Urinary bladder (tissue), 4 donors: ENCODE results near the gene STUM. TPM values are rescaled to one million over a fixed set of nuclear protein-coding genes. Genes with fewer than 3 reads are reported as not detected.

Experiments
- DNase-seq: peaks from one replicate; pipeline ENCODE4 v3.0.0-alpha.2; 2015; ENCODE audit errors: extremely low spot score
- H3K27ac ChIP-seq: one replicate; pipeline ENCODE4 v1.5.1; 2013; ENCODE audit warnings: low read depth, mild to moderate bottlenecking, moderate library complexity
- H3K36me3 ChIP-seq: one replicate; pipeline ENCODE4 v1.6.1; 2013; ENCODE audit warnings: mild to moderate bottlenecking, moderate library complexity; ENCODE audit not compliant: insufficient read depth
- H3K4me1 ChIP-seq: one replicate; pipeline ENCODE4 v1.6.1; 2013; ENCODE audit warnings: mild to moderate bottlenecking, moderate library complexity; ENCODE audit not compliant: insufficient read depth
- H3K4me3 ChIP-seq: one replicate; pipeline ENCODE4 v1.5.1; 2013; ENCODE audit warnings: low read depth, low read length
- WGBS: extraction: QIAGEN DNeasy Blood & Tissue Kit; methylation state at CpG from one replicate; pipeline ENCODE4 v1.1.7; 2013; 5-methylcytosine and 5-hydroxymethylcytosine counted together
- polyA plus RNA-seq: library from polyadenylated mRNA; stranded (reverse); fragments of 200-250 nt; gene quantifications from one replicate; pipeline ENCODE4 v1.2.3, GENCODE V29; 2013
- total RNA-seq: library from RNA; depleted of rRNA; stranded (reverse); fragments of >200 nt; gene quantifications from one replicate; pipeline ENCODE4 v1.2.3, GENCODE V29; 2014
- donor health status: healthy with polysubstance abuse.
- donor health status: healthy.

STUM gene
- total and polyA plus RNA-seq, 2 donors = 2.5 to 18.8 TPM

DNA sequence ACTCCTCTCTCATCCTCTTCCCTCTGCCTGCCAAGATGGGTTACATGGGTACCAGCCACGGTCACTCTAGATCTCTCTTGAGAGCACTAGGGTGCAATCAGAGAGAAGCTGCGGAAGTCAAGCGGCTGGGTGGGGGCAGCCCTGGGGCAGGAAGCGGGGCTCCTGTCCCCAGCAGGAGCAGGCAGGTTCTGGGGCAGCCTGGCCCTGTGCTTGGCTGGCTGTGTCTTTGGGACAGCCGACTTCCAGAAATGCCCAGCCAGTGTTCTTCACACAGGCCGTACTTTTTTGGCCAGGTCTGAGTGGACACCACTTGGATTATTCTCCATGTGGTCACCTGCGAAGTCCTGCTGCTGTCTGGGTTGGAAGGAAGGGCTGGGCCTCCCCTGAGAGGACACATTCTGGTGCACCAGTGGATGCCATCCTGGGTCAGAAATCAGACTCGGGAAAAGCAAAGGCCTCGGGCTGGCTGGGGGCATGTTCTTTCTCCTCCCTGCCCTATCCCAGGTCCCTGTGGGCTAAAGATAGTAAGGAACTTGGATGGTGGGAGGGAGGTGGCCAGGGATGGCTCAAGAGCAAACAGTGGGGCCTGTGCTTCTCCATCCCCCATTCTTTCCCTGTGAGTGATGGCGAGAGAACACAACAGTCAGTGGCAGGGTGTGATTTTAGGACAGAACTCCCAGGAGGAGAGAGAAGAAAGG lies 96.9 kb downstream of the STUM start:
- no peak overlapping the region for H3K4me3 ChIP-seq
- DNase-seq = no peak
- no peaks in the 10 kb centered on the region for H3K4me1 ChIP-seq
- H3K27ac ChIP-seq = no peak overlapping the region
- no peaks in the 10 kb centered on the region for H3K36me3 ChIP-seq
- 73% methylated on average over 10 of the region's 10 CpGs for WGBS

DNA sequence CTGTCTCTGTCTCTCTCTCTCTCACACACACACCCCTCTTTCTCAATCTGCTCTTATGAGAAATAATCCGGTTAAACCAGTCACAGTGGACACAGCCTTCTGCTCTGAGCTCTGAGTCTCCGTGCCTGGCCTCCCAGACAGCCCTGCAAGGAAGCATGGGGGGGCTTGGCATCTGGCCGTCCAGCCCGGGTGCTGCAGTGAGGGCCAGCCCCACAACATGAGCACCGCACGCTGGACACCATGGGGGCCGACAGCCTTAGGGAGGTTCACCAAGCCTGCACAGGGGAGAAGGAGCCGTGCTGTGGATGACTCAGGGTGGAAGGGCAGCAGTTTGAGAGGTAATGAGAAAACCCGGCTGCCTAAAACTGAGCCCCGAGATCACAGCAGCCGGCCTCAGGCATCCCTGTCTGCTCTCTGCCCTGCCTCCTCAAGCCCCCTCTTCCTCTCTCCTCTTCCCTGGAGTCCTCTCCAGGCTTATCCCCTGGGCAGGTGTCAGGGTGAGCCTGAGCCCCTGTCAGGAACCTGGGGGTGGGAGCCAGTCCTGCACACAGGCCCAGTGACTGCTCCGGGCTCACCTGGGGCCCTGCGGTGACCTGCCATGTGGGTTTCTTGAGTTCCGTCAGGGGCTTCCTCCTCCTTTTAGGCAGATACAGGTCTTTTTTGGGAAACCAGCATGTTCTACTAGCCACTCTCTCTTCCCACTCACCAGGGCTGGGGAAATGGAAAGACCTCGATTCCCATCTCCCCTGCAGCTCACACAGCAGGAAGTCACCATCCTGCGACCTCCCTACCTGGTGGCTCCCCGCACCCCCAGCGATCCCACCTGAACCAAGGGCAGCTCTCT lies 97.7 kb downstream of the STUM start:
- H3K4me3 ChIP-seq = no peak overlapping the region
- H3K36me3 ChIP-seq = no peaks in the 10 kb centered on the region
- no peak overlapping the region for H3K27ac ChIP-seq
- H3K4me1 ChIP-seq = no peaks in the 10 kb centered on the region
- WGBS = 73% methylated on average over 18 of the region's 18 CpGs
- DNase-seq = no peak

- Histone ChIP-seq H3K36me3 (no peaks in the 10 kb centered on the region), H3K4me3 (no peak overlapping the region), H3K4me1 (no peaks in the 10 kb centered on the region), H3K27ac (no peak overlapping the region)
- 95% methylated on average over 16 of the region's 16 CpGs for WGBS
- DNase-seq = no peak
Observed at GRCh38 chr1:226646870-226647449, 98.4 kb downstream of the STUM start.

DNA sequence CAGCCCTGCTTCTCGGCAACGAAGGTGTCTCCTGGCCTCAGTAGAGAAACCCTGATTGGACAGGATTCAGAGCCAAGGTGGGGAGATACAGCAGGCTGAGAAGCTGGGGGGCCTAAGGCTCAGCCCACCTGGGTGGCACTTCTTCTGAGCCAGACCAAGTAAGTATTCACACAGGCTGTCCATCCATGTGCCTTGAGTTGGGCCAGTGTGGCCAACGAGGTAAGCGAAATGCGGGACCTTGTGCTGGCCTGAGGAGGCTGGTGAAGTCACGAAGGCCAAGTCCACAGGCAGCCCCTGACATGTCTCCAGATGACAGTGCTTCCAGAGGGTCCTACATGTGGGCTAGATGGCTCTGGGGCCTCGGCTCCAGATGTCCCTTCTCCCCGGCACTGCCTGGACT lies 99.2 kb downstream of the STUM start:
- Histone ChIP-seq H3K27ac (no peak overlapping the region), H3K4me3 (no peak overlapping the region), H3K4me1 (no peaks in the 10 kb centered on the region), H3K36me3 (no peaks in the 10 kb centered on the region)
- DNase-seq = no peak
- 95% methylated on average over 8 of the region's 8 CpGs for WGBS

DNA sequence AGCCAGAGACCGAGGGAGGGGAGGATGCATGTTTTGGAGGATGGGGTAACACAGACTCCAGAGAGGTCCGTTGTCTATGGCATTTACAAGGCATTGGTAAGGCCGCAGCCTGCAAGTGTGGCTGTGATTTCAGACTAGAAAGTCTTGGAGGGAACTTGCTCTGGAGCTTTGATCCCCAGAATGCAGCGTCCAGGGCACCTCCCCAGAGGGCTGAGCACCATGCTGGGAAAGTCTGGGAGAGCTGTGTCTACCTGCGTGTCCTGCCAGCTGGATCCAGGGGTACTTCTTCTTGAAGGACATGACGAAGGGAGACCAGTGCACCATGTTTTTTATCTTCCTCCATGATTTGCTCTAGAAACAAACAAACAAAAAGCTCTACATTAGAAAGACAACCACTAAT lies 99.9 kb downstream of the STUM start:
- H3K36me3 ChIP-seq = no peaks in the 10 kb centered on the region
- no peak overlapping the region for H3K27ac ChIP-seq
- DNase-seq = no peak
- H3K4me3 ChIP-seq = no peak overlapping the region
- WGBS = 88% methylated on average over 6 of the region's 6 CpGs
- H3K4me1 ChIP-seq = no peaks in the 10 kb centered on the region

DNA sequence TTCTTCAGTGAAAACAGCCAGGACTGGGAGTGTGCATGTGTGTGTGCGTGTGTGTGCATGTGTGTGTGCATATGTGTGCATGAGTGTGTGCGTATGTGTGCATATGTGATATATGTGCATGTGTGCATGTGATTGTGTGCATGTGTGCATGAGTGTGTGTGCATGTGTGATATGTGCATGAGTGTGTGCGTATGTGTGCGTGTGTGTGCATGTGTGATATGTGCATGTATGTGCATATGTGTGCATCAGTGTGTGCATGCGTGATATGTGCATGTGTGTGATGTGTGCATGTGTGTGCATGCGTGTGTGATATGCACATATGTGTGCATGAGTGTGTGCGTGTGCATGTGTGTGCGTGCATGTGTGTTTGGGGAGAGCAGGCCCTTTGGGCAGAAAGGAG lies 100.7 kb downstream of the STUM start:
- DNase-seq = no peak
- no peaks in the 10 kb centered on the region for H3K4me1 ChIP-seq
- H3K27ac ChIP-seq = no peak overlapping the region
- WGBS = 94% methylated on average over 8 of the region's 8 CpGs
- H3K4me3 ChIP-seq = no peak overlapping the region
- H3K36me3 ChIP-seq = no peaks in the 10 kb centered on the region

- Histone ChIP-seq H3K4me1 (no peaks in the 10 kb centered on the region), H3K4me3 (no peak overlapping the region), H3K27ac (no peak overlapping the region), H3K36me3 (no peaks in the 10 kb centered on the region)
- no peak for DNase-seq
- 58% methylated on average over 7 of the region's 7 CpGs for WGBS
Observed at GRCh38 chr1:226649780-226650179, 101.2 kb downstream of the STUM start.

DNA sequence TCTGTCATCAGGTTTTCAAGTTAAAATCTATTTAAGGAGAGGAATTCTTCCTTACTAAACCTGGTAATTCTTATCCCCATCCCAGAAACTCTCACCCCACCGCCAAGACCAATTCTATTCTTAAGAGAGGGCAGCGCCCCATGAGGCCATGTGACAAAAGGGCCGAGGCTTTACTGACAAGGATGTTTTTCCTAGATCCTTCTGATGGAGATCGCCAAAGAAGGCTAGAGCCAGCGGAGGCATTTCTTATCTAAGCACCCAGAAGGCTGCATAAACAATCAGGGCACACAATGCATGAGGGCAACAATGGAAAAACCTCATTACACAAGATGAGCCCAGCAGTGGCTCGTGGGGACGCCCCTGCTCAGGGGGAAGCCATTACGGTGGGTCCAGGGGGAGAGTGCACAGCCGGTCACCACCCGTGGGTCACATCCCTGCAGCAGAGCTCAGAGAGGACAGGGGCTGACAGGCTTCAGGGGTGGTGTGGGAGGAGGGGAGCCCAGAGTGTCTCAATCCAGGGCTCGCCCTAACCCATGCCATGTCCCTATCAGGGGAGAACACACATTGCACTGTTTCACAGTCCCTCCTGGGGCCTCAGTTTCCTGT lies 101.8 kb downstream of the STUM start:
- Histone ChIP-seq H3K27ac (no peak overlapping the region), H3K4me1 (no peaks in the 10 kb centered on the region), H3K4me3 (no peak overlapping the region), H3K36me3 (no peaks in the 10 kb centered on the region)
- WGBS = 55% methylated on average over 11 of the region's 11 CpGs
- DNase-seq = no peak

DNA sequence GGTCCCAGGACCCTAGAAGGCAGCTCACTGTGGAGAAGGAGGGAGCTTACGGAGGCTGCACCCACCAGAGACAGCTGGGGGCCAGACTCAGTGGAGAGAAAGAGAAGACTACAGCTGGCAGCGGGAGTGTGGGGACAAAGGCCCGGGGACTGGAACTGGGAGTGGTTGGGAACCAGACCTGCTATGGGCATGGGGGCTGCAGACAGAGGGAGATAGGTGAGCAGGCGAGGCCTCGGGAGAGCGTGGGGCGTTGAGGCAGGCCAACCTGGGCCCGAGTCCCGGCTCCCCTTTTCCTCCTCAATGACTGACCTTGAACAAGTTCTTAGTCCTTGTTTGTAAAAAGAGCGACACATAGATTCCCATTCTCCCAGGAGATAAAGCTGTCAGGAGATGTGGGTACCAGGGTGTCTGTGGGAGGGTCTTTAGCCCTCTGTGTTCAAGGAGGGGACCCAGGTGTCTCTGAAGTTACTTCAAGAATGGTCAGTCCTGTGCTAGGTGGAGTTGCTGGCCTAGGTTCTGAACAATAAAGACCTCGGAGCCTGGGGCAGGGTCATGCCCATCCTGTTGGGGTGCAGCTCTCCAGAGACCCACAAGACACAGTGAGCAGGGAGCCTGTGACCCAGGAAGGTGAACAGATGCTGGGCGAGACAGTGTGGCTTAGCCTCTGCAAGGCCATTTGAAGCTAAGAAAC lies 102.6 kb downstream of the STUM start:
- H3K4me1 ChIP-seq = no peaks in the 10 kb centered on the region
- H3K27ac ChIP-seq = no peak overlapping the region
- no peak for DNase-seq
- H3K4me3 ChIP-seq = no peak overlapping the region
- WGBS = 93% methylated on average over 12 of the region's 12 CpGs
- H3K36me3 ChIP-seq = no peaks in the 10 kb centered on the region

DNA sequence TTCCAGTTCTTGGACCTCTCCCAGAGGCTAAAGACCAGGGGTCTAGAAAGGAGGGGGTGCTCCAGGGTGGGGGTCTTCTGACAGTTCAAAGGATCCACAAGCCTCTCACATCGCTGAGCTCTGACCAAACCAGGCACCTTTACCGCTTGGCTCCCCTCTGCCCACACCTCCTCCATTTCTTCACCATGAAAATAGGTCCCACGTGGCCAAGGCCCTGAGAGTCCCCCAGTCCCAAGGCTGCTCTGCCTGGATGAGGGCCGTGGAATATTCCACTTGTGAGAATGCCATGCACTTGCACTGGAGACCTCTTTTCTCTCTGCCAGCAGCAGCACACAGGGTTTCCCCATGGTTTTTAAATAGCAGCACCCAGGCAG lies 103.2 kb downstream of the STUM start:
- H3K27ac ChIP-seq = no peak overlapping the region
- no peaks in the 10 kb centered on the region for H3K36me3 ChIP-seq
- H3K4me1 ChIP-seq = no peaks in the 10 kb centered on the region
- WGBS = 73% methylated on average over 4 of the region's 4 CpGs
- no peak for DNase-seq
- no peak overlapping the region for H3K4me3 ChIP-seq

DNA sequence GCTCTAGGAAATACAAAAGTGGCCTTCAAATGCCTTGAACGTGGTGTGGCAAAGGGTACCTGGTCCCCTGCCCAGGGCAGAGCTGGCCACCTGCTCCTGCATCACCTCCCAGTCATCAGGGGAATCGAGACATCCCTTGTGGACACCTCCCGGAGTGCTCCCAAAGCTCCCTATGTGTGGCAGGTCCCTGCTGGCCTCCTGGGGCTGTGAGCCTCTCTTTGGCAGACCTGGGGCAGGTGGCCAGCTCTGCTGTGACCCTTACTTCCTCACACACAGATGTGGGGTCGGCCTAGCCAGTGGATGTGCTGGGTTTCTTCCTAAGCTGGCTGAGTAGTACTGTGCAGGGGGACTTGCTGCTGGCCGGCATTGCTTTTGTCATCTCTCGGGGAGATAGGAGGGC lies 104.0 kb downstream of the STUM start:
- 91% methylated on average over 6 of the region's 6 CpGs for WGBS
- Histone ChIP-seq H3K27ac (no peak overlapping the region), H3K4me1 (no peaks in the 10 kb centered on the region), H3K36me3 (no peaks in the 10 kb centered on the region), H3K4me3 (no peak overlapping the region)
- no peak for DNase-seq

- no peaks in the 10 kb centered on the region for H3K36me3 ChIP-seq
- H3K27ac ChIP-seq = no peak overlapping the region
- H3K4me1 ChIP-seq = no peaks in the 10 kb centered on the region
- 83% methylated on average over 11 of the region's 11 CpGs for WGBS
- no peak overlapping the region for H3K4me3 ChIP-seq
- no peak for DNase-seq
Observed at GRCh38 chr1:226653311-226653921, 104.9 kb downstream of the STUM start.

DNA sequence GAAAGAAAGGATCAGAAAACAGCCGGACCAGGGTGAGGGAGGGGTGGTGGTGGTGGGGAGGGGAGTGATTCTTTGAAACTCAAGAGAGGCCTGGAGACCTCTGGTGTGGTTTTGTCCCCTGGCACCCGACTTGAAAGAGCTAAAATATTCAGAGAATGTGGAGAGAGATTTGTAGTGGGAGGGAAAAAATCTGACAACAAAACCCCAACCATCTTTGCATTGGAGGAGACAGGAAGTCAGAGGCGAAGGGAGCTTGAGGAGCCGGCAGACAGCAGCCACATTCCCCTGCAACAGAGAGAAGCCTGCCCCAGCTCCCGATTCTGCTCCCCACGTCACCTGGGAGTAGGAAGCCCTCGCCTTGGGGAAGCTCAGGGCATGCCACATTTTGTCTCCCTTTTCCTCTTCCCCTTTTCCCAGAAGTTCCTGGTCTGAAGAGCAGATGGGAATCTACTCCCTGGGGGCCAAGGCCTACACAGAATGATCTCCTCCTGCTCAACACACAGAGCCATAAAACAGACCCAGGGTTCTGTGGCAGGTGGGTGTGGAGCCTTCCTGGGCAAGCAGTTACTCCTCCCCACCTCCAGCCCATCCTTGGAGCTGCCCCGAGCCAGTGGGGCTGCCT lies 105.6 kb downstream of the STUM start:
- H3K36me3 ChIP-seq = no peaks in the 10 kb centered on the region
- no peak overlapping the region for H3K27ac ChIP-seq
- no peak overlapping the region for H3K4me3 ChIP-seq
- DNase-seq = no peak
- WGBS = 34% methylated on average over 8 of the region's 8 CpGs
- H3K4me1 ChIP-seq = no peaks in the 10 kb centered on the region
